ENCODE data around the gene DHPS.

DNA sequence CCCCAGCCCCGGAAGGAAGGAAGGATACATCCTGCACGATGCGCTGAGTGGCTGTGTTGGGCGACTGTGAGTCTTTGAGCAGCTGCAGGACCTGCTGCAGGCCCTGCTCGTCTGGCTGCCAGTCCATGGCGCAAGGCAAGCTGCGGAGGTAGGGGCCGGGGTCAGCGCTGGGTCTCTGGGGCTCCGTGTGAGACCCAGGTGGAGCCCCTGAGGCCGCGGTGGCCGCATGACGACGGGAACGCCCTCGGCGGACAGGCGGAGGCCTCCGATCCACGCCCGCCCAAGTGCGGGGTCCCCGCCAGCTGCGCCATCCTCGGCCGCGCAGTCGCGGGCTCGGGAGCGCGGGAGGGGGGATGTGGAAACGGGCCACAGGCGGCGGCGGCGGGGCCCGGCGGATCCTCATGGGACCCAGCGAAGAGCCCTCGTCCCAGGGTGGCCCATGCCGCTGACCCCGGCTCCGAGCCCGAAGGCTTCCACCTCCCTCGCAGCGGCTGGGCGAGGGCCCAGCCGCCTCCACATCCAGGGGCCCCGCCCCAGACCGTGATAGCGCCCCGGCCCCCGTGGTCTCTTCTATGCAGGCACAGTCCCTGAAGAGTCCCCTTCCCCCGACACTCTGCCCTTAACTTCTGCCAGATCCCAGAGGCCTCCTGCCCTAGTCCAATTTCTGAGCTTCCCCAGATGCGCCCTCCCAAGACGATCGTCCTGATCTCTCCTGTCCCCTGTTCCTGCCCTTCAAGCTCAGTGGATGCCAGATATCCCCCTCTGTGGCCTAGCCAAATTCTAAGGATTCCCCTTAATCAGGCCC lies 39.4 kb upstream of the DHPS start:
- TF ChIP-seq, protein P1, sequence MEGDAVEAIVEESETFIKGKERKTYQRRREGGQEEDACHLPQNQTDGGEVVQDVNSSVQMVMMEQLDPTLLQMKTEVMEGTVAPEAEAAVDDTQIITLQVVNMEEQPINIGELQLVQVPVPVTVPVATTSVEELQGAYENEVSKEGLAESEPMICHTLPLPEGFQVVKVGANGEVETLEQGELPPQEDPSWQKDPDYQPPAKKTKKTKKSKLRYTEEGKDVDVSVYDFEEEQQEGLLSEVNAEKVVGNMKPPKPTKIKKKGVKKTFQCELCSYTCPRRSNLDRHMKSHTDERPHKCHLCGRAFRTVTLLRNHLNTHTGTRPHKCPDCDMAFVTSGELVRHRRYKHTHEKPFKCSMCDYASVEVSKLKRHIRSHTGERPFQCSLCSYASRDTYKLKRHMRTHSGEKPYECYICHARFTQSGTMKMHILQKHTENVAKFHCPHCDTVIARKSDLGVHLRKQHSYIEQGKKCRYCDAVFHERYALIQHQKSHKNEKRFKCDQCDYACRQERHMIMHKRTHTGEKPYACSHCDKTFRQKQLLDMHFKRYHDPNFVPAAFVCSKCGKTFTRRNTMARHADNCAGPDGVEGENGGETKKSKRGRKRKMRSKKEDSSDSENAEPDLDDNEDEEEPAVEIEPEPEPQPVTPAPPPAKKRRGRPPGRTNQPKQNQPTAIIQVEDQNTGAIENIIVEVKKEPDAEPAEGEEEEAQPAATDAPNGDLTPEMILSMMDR (IDR thresholded peaks at IDR 0.05) = no peak
- TF ChIP-seq POLR2AphosphoS5 (IDR thresholded peaks at IDR 0.05) (no peak), POLR2A (IDR thresholded peaks at IDR 0.05) (no peak)

All from transverse colon (tissue), 4 donors.